H54 (cell line): ENCODE data around the gene ALPK3.

ENCODE experiments used
- DNase-seq: peaks from one replicate; pipeline ENCODE4 v3.0.0; 2011; ENCODE audit warnings: low spot score, mixed read lengths; ENCODE audit not compliant: insufficient read length
- FAIRE-seq: peaks from 3 replicates; lab custom pipeline; 2011; peaks lifted over from hg19 to GRCh38; lab: Jason Lieb, UNC
- POLR2A ChIP-seq: IDR thresholded peaks from 2 replicates; pipeline ENCODE4 v1.6.1; 2011; ENCODE audit warnings: low read depth, mild to moderate bottlenecking, low read length

ALPK3 gene

DNA sequence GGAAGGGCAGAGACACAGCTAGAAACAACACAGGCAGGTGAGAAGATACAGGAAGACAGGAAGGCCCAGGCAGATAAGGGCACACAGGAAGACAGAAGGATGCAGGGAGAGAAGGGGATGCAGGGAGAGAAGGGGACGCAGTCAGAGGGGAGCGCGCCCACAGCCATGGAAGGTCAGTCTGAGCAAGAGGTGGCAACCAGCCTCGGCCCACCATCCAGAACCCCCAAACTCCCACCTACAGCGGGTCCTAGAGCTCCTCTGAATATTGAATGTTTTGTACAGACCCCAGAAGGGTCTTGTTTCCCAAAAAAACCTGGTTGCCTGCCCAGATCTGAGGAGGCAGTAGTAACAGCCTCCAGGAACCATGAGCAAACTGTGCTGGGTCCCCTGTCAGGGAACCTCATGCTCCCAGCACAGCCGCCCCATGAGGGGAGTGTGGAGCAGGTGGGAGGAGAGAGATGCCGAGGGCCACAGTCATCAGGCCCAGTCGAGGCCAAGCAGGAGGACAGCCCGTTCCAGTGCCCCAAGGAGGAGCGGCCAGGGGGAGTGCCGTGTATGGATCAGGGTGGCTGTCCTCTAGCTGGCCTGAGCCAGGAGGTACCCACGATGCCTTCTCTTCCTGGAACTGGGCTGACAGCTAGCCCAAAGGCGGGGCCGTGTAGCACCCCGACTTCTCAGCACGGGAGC lies 39.7 kb downstream of the ALPK3 start:
- no peak for DNase-seq
- TF ChIP-seq POLR2A, result no peak
- no peak for FAIRE-seq

DNA sequence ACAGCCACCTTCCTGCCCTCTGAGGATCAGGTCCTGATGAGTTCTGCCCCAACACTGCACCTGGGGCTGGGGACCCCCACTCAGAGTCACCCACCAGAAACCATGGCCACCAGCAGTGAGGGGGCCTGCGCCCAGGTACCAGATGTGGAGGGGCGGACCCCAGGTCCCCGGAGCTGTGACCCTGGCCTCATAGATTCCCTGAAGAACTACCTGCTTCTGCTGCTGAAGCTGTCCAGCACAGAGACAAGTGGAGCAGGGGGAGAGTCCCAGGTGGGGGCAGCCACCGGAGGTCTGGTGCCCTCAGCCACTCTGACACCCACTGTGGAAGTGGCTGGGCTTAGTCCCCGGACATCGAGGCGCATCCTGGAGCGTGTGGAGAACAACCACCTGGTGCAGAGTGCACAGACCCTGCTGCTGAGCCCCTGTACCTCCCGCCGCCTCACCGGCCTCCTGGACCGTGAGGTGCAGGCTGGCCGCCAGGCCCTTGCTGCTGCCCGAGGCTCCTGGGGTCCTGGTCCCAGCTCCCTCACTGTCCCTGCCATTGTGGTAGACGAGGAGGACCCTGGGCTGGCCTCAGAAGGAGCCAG lies 40.4 kb downstream of the ALPK3 start:
- no peak for FAIRE-seq
- TF ChIP-seq POLR2A, result no peak
- no peak for DNase-seq

DNA sequence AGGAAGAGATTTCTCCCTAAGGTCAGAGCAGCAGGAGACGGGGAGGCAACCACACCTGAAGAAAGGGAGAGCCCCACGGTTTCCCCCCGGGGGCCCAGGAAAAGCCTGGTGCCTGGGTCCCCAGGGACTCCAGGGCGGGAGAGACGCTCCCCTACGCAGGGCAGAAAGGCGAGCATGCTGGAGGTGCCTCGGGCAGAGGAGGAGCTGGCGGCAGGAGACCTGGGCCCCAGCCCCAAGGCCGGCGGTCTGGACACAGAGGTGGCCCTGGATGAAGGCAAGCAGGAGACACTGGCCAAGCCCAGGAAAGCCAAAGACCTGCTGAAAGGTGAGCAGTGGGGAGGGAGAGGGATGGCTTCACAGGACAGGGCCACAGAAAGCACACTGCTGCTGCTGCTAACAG lies 41.1 kb downstream of the ALPK3 start:
- DNase-seq (no peak), FAIRE-seq (no peak)
- no peak for TF ChIP-seq POLR2A

DNA sequence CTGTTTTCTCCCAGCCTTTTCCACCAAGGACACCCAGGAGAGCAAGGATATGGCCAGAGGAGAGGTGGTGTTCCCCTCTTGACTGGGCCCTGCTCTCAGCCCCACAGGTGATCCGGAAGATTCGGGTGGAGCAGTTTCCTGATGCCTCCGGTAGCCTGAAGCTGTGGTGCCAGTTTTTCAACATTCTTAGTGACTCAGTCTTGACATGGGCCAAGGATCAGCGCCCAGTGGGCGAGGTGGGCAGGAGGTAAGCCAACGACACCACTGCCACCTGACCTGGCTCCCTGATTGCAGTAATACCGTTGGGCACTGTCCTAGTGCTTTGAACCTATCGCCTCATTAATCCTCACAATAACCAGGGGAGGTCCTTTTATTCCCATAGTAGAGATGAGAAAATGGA lies 42.0 kb downstream of the ALPK3 start:
- FAIRE-seq, result no peak
- no peak for TF ChIP-seq POLR2A
- no peak for DNase-seq

DNA sequence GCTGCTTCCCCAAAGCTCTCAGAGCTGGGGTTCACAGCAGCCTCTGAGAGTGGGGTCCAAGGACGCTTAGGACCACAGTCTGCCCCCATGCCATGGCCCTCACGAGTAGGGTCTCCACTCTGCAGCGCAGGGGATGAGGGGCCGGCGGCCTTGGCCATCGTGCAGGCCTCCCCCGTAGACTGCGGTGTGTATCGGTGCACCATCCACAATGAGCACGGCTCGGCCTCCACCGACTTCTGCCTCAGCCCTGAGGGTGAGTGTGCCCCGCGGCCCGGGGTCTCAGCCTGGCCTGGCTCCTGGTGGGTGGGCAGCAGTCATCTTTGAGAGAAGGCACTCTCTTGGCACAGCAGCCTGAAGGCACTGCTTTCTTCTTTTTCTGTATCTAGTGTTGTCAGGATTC lies 42.5 kb downstream of the ALPK3 start:
- DNase-seq (no peak), FAIRE-seq (no peak)
- no peak for TF ChIP-seq POLR2A

DNA sequence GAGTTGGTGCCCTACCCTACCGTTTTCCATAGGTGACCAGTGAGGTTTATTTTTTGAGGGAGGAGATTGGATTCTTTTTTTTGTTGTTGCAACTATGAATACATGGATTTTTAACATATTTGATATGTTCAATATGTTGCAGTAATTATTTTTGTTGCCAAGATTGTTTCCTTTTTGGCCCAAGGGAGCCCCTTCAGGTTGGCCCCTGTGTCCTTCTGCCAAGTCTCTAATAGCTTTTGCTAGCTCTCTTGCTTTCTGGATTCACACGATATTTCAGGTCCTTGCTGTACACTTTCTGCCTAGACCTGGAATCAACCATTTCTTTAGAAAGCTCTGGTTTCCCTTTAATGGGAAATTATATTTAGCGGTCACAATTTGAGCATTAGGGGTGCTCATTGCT lies 44.6 kb downstream of the ALPK3 start:
- DNase-seq, result no peak
- no peak for TF ChIP-seq POLR2A
- FAIRE-seq, result no peak

DNA sequence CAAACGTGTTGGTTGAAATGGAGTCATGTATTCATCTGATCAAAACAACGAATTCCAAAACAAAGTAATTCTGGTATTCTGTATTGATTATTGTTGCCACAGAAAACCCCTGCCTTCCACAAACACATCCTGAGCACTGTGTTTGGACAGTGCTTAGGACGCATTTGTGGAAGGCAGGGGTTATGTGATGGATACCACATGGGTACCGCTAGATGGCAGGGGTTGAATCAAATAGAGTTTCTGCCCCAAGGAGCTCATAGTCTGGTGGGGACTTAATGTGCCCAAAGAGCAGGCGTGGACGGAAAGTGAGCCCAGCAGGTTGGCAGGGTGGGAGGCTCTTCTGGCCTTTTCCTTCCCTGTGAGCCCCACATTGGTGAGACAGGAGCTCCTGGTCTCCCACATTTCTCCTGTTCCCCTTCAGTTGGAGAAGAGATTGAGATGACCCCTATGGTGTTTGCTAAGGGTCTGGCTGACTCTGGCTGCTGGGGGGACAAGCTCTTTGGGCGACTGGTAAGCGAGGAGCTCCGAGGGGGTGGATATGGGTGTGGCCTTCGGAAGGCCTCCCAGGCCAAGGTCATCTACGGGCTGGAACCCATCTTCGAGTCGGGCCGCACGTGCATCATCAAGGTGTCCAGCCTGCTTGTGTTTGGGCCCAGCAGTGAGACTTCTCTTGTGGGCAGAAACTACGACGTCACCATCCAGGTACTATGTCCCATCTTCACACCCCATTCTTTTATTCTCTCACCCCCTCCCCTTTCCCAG lies 45.2 kb downstream of the ALPK3 start:
- no peak for TF ChIP-seq POLR2A
- no peak for FAIRE-seq
- no peak for DNase-seq

DNA sequence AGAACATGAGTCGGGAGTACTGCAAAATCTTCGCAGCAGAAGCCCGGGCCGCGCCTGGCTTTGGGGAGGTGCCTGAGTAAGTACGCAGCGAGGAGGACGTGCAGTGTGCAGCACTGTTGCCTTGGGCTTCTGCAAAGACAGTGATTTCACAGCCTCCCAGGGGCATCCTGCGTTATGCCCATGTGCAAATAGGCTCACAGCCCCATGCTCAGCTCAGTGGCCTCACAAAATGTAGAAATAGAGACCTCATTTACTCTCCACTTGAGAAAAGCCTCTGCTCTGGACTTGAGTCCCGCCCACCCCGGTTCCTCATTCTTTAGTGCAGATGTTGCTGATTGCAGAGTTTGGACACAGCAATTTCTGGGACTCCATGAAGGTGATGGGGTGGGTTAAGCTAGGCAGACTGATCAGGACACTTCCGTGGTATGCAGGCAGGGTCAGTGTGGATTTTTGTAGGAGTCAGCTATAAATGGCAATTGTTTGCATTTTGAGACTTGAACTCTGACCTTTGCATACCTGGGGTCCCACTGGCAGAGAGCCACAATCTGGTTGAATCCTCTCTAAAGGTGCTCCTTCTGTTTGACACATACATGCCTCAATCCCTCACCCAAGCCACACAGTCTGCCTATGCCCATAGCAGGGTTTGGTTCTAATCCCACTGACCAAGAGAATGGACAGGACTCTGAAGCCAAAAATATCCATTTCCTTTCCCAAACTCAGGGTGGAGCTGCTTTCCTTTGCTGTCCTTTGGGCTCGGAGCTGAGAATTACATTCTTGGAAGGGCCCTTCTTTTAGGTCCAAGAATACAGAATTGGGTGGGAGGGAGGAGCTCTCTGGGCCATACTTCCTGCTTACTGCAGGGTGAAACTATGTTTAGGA lies 46.6 kb downstream of the ALPK3 start:
- FAIRE-seq (no peak), DNase-seq (no peak)
- no peak for TF ChIP-seq POLR2A

DNA sequence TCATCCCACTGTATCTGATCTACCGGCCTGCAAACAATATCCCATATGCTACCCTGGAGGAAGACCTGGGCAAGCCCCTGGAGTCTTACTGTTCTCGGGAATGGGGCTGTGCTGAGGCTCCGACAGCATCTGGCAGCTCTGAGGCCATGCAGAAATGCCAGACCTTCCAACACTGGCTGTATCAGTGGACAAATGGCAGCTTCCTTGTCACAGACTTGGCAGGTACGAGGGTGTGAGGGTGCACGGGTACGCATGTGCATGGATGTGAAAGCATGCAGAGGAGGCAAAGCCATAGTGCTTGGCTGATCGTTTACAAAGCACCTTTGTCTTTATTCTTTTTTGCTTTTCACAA lies 47.3 kb downstream of the ALPK3 start:
- no peak for TF ChIP-seq POLR2A
- no peak for DNase-seq
- no peak for FAIRE-seq

DNA sequence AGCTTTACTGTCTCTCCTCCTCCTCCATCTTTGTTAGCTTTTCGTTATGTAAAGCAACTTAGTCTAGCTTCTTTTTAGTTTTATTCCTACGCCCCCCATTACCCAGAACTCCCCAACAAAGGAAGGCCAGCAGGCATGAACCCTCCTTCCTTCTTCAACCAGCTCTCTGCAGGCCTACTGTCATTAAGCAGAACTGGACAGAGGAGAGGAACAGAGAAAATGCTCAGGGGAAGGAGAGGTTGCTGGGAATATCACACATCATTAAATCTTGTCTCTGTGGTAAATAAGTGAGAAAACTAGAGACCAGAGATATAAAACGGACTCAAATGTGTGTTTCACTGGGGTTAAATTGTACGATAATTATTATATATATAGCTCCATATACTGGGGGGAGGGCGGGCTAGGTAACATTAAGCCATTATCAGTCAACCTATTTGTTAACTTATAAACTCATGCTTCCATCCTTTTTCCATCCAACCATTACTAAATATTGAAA lies 48.0 kb downstream of the ALPK3 start:
- no peak for TF ChIP-seq POLR2A
- DNase-seq (no peak), FAIRE-seq (no peak)

DNA sequence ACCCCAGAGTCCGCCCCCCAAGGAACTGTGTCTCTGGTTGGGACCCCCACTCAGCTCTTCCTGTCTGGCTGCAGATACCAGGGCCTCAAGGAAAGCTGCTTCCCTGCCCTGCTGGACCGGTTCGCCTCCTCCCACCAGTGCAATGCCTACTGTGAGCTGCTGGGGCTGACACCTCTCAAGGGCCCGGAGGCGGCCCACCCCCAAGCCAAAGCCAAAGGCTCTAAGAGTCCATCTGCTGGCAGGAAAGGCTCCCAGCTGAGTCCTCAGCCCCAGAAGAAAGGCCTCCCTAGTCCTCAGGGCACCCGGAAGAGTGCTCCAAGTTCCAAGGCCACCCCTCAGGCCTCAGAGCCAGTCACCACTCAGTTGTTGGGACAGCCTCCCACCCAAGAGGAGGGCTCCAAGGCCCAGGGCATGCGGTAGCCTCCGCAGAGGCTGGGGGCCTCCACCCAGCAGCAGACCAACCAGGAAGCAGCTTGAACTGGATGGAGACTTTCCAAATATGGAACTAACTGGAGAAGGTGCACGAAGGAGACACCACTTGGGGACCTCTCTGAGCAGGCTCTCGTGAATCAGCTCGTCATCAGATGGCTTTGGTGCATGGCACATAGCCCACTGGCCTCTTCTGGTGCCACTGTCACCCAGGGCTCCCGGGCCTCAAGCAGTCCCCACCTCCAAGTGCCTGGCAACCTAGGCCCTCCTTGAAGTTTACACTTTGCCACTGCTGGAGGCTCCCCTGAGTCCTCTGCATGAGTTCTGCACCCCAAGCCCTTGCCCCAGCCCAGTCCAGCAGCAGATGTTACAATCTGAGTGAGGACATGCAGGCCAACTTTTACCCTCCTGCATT lies 51.1 kb downstream of the ALPK3 start:
- DNase-seq (no peak), FAIRE-seq (no peak)
- no peak for TF ChIP-seq POLR2A

DNA sequence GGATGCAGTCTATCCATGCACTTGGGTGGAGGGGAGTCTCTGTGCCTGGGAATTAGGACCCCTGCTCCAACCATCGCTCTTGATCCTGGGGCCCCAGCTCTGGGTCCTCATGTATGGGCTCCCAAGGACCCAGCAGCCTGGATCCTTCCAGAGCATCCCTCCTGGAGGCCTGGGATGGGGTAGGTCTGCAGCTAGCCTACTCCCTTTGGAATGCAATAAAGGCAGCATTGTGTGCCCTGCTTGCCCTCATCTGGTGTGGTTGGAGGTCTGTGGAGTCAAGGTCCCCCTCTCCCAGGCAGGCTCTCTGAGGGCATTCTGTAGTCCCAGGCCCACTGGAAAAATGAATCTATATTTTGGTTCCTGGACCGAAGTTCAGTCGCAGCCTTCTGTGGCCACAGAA lies 52.4 kb downstream of the ALPK3 start:
- TF ChIP-seq POLR2A, result no peak
- DNase-seq, result no peak
- no peak for FAIRE-seq
